HCT116 (cell line): ENCODE data around the gene CUL5.

Source experiments
- CBX3 ChIP-seq: IDR thresholded peaks from 2 replicates; pipeline ENCODE4 v1.6.1; 2012; ENCODE audit warnings: low read depth
- CTCF ChIP-seq, 3 experiments: fragments of 200-600 bp in 1 of 3; sonication (generic) in 1 of 3; IDR thresholded peaks in 2 of 3; conservative IDR thresholded peaks in 1 of 3; 2 replicates each; pipeline ENCODE4 v1.5.1; 2012 to 2017; ENCODE audit warnings: low read depth in 2 of 3, low read length in 2 of 3, antibody characterized with exemption in 1 of 3, borderline replicate concordance in 1 of 3, control low read depth in 1 of 3, mild to moderate bottlenecking in 1 of 3, mixed read lengths in 1 of 3, mixed run types in 1 of 3, moderate library complexity in 1 of 3; ENCODE audit not compliant: insufficient read depth in 1 of 3
- EGR1 ChIP-seq: IDR thresholded peaks from 2 replicates; pipeline ENCODE4 v1.6.1; 2012; ENCODE audit warnings: low read depth
- EZH2 ChIP-seq: fragments of 200-600 bp; sonication (generic); IDR thresholded peaks from 2 replicates; pipeline ENCODE4 v1.6.1; 2017; ENCODE audit warnings: antibody characterized with exemption, mixed run types
- MAX ChIP-seq: IDR thresholded peaks from 2 replicates; pipeline ENCODE4 v1.6.1; 2012
- POLR2A ChIP-seq: IDR thresholded peaks from 2 replicates; pipeline ENCODE4 v1.7.0; 2011; ENCODE audit warnings: borderline replicate concordance; ENCODE audit not compliant: insufficient read depth, insufficient read length; ENCODE audit errors: extremely low read depth
- POLR2AphosphoS5 ChIP-seq: IDR thresholded peaks from 2 replicates; pipeline ENCODE4 v1.6.1; 2011; ENCODE audit warnings: mild to moderate bottlenecking, low read depth, low read length, moderate library complexity
- RAD21 ChIP-seq: IDR thresholded peaks from 2 replicates; pipeline ENCODE4 v1.6.1; 2012; ENCODE audit warnings: low read depth, mild to moderate bottlenecking
- REST ChIP-seq: IDR thresholded peaks from 2 replicates; pipeline ENCODE4 v1.6.1; 2012; ENCODE audit warnings: low read depth

GRCh38 chr11:108101090-108101775 lies 92.5 kb downstream of the CUL5 start:
- TF ChIP-seq CTCF (IDR thresholded peaks at IDR 0.05 in 2 of 3, conservative IDR thresholded peaks at IDR 0.05 in 1 of 3; ENCODE audit: borderline replicate concordance in 1 of 3, insufficient read depth in 1 of 3, low read depth in 2 of 3, low read length in 2 of 3) (no peak), REST (no peak), EZH2 (no peak), MAX (no peak), POLR2A (no peak), RAD21 (no peak), EGR1 (no peak), CBX3 (no peak), POLR2AphosphoS5 (no peak)
